Activated CD4-positive, alpha-beta T cell treated with anti-CD3 and anti-CD28 coated beads, Interleukin-2, amount 10 ng/mL, durations not matched to agents 7 days and 5 days (primary cell): Measurements from ENCODE around the gene NFATC2. TPM values are rescaled to one million over a fixed set of nuclear protein-coding genes. Genes with fewer than 3 reads are reported as not detected.
A peak's percentile ranks its signal among the peaks of the same experiment; 100 is the strongest.
"Not testable (repeated sequence)": the region's sequence is repeated elsewhere in the genome, so short reads cannot be mapped to it uniquely, and the experiment has no call there.

Source experiments
- CTCF ChIA-PET: fragments of 350-600 bp; sonication (Branson Sonifier 250); formaldehyde crosslinking; loops from one replicate; lab custom pipeline; 2021; ENCODE audit warnings: antibody characterized with exemption; lab: Charles Lee
- POLR2A ChIA-PET: fragments of 350-600 bp; sonication (Branson Sonifier 250); formaldehyde crosslinking; loops from one replicate; lab custom pipeline; 2021; ENCODE audit warnings: antibody characterized with exemption; lab: Charles Lee
- DNase-seq: peaks from one replicate; pipeline ENCODE4 v3.0.0-alpha.2; 2020
- H3K27ac Mint-ChIP-seq: one replicate; pipeline ENCODE4 v1.8.0; 2021; ENCODE audit warnings: mild to moderate bottlenecking, moderate library complexity, mixed read lengths
- H3K27me3 Mint-ChIP-seq: one replicate; pipeline ENCODE4 v1.8.0; 2021; ENCODE audit warnings: mixed read lengths
- H3K36me3 Mint-ChIP-seq: one replicate; pipeline ENCODE4 v1.8.0; 2021; ENCODE audit warnings: low read depth, mixed read lengths
- H3K4me1 Mint-ChIP-seq: one replicate; pipeline ENCODE4 v1.8.0; 2021; ENCODE audit warnings: mixed read lengths
- H3K4me3 Mint-ChIP-seq: one replicate; pipeline ENCODE4 v1.8.0; 2021; ENCODE audit warnings: mild to moderate bottlenecking, moderate library complexity, mixed read lengths
- H3K9me3 Mint-ChIP-seq: one replicate; pipeline ENCODE4 v1.8.0; 2021; ENCODE audit warnings: mixed read lengths
- microRNA-seq: library from miRNA; unstranded; fragments of <30 nt; microRNA quantifications from one replicate; pipeline ENCODE4 v1.2.0, GENCODE V29; 2021; ENCODE audit warnings: borderline microRNAs expressed, borderline replicate concordance
- total RNA-seq, 2 experiments: library from RNA; stranded (reverse); gene quantifications; one replicate each; pipeline ENCODE4 v1.2.3, GENCODE V29; 2021

Gene NFATC2
- total RNA-seq, 2 experiments from 2014 or later: 62.0 to 68.8 TPM

- CTCF ChIA-PET, H3K9me3 Mint-ChIP-seq: not testable (repeated sequence)
Observed at GRCh38 chr20:51343802-51344201, 198.7 kb downstream of the NFATC2 start.

GRCh38 chr20:51342510-51343236, 199.8 kb downstream of the NFATC2 start:
- ChIA-PET POLR2A (no interaction called here), CTCF (interaction anchor here (0.6 kb wide), 1 partner anchor 67 kb away, joined by 5 read pairs; no protein-coding TSS in a partner anchor)
- Mint-ChIP-seq H3K4me3 (no peak overlapping the region), H3K4me1 (no peaks in the 10 kb centered on the region), H3K27ac (no peak overlapping the region), H3K36me3 (no peaks in the 10 kb centered on the region), H3K9me3 (no peaks in the 10 kb centered on the region), H3K27me3 (peaks cover 3% of the 10 kb centered on the region)
- no peak for DNase-seq

More at GRCh38 chr20:51343802-51344201, 198.7 kb downstream of the NFATC2 start:
- H3K27ac Mint-ChIP-seq, POLR2A ChIA-PET, H3K36me3 Mint-ChIP-seq, H3K4me1 Mint-ChIP-seq, DNase-seq, H3K4me3 Mint-ChIP-seq, H3K27me3 Mint-ChIP-seq: not testable (repeated sequence)

GRCh38 chr20:51341581-51341980, 200.9 kb downstream of the NFATC2 start:
- Mint-ChIP-seq H3K4me1 (peaks cover 3% of the 10 kb centered on the region), H3K27ac (no peak overlapping the region), H3K4me3 (no peak overlapping the region), H3K9me3 (no peaks in the 10 kb centered on the region), H3K36me3 (no peaks in the 10 kb centered on the region), H3K27me3 (peaks cover 3% of the 10 kb centered on the region)
- ChIA-PET POLR2A (no interaction called here), CTCF (interaction anchor here (0.5 to 0.6 kb wide), 3 partner anchors 66 to 566 kb away, joined by 3 to 5 read pairs (median 3); no protein-coding TSS in a partner anchor)
- no peak for DNase-seq

GRCh38 chr20:51340451-51340840, 202.1 kb downstream of the NFATC2 start:
- H3K36me3 Mint-ChIP-seq: no peaks in the 10 kb centered on the region
- peaks cover 3% of the 10 kb centered on the region for H3K27me3 Mint-ChIP-seq
- peaks cover 6% of the 10 kb centered on the region for H3K4me1 Mint-ChIP-seq
- ChIA-PET CTCF (no interaction called here), POLR2A (no interaction called here)
- no peak for DNase-seq
- no peaks in the 10 kb centered on the region for H3K9me3 Mint-ChIP-seq
- no peak overlapping the region for H3K4me3 Mint-ChIP-seq
- no peak overlapping the region for H3K27ac Mint-ChIP-seq

GRCh38 chr20:51339721-51340450, 202.6 kb downstream of the NFATC2 start:
- H3K4me1 Mint-ChIP-seq: peaks cover 7% of the 10 kb centered on the region
- CTCF ChIA-PET: interaction anchor here (1.2 to 1.4 kb wide), 2 partner anchors 28 to 31 kb away, joined by 3 to 4 read pairs; no protein-coding TSS in a partner anchor
- POLR2A ChIA-PET: no interaction called here
- H3K27ac Mint-ChIP-seq: no peak overlapping the region
- no peaks in the 10 kb centered on the region for H3K9me3 Mint-ChIP-seq
- no peaks in the 10 kb centered on the region for H3K36me3 Mint-ChIP-seq
- no peak for DNase-seq
- no peak overlapping the region for H3K4me3 Mint-ChIP-seq
- peaks cover 3% of the 10 kb centered on the region for H3K27me3 Mint-ChIP-seq

- CTCF ChIA-PET: interaction anchor here (1.2 to 1.4 kb wide), 2 partner anchors 29 to 30 kb away, joined by 3 to 4 read pairs; no protein-coding TSS in a partner anchor
- no peaks in the 10 kb centered on the region for H3K9me3 Mint-ChIP-seq
- H3K4me3 Mint-ChIP-seq: no peak overlapping the region
- no peak for DNase-seq
- H3K27me3 Mint-ChIP-seq: peaks cover 3% of the 10 kb centered on the region
- POLR2A ChIA-PET: no interaction called here
- H3K36me3 Mint-ChIP-seq: no peaks in the 10 kb centered on the region
- peaks cover 7% of the 10 kb centered on the region for H3K4me1 Mint-ChIP-seq
- no peak overlapping the region for H3K27ac Mint-ChIP-seq
Observed at GRCh38 chr20:51338692-51339440, 203.7 kb downstream of the NFATC2 start.

- no peak overlapping the region for H3K4me3 Mint-ChIP-seq
- ChIA-PET POLR2A (no interaction called here), CTCF (interaction anchor here (0.5 kb wide), 1 partner anchor 30 kb away, joined by 3 read pairs; no protein-coding TSS in a partner anchor)
- peak overlapping the region; percentile 51 for H3K27ac Mint-ChIP-seq
- peaks cover 7% of the 10 kb centered on the region for H3K4me1 Mint-ChIP-seq
- H3K36me3 Mint-ChIP-seq: no peaks in the 10 kb centered on the region
- DNase-seq: no peak
- peaks cover 3% of the 10 kb centered on the region for H3K27me3 Mint-ChIP-seq
- H3K9me3 Mint-ChIP-seq: no peaks in the 10 kb centered on the region
Observed at GRCh38 chr20:51337126-51337805, 205.3 kb downstream of the NFATC2 start.

Small RNA genes within 50 kb of the gene (microRNA-seq; reads per million reads assigned to microRNA genes)
- gene MIR3194: 22.5 reads per million, percentile 50 among the genes with 10 or more reads in this experiment

Other genes with a start within 250 kb of the NFATC2 start
- under 1 TPM; 0.21 to 0.50 TPM for gene ATP9A, start 225.7 kb upstream of the NFATC2 start, total RNA-seq